GDM1 (cell line): ENCODE results near the gene CD9.
"Not testable (repeated sequence)": the region's sequence is repeated elsewhere in the genome, so short reads cannot be mapped to it uniquely, and the experiment has no call there.

Experiments used
- DNase-seq: peaks from one replicate; lab custom pipeline; 2025; lab: John Stamatoyannopoulos, UW

Gene CD9, protein sequence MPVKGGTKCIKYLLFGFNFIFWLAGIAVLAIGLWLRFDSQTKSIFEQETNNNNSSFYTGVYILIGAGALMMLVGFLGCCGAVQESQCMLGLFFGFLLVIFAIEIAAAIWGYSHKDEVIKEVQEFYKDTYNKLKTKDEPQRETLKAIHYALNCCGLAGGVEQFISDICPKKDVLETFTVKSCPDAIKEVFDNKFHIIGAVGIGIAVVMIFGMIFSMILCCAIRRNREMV

DNA sequence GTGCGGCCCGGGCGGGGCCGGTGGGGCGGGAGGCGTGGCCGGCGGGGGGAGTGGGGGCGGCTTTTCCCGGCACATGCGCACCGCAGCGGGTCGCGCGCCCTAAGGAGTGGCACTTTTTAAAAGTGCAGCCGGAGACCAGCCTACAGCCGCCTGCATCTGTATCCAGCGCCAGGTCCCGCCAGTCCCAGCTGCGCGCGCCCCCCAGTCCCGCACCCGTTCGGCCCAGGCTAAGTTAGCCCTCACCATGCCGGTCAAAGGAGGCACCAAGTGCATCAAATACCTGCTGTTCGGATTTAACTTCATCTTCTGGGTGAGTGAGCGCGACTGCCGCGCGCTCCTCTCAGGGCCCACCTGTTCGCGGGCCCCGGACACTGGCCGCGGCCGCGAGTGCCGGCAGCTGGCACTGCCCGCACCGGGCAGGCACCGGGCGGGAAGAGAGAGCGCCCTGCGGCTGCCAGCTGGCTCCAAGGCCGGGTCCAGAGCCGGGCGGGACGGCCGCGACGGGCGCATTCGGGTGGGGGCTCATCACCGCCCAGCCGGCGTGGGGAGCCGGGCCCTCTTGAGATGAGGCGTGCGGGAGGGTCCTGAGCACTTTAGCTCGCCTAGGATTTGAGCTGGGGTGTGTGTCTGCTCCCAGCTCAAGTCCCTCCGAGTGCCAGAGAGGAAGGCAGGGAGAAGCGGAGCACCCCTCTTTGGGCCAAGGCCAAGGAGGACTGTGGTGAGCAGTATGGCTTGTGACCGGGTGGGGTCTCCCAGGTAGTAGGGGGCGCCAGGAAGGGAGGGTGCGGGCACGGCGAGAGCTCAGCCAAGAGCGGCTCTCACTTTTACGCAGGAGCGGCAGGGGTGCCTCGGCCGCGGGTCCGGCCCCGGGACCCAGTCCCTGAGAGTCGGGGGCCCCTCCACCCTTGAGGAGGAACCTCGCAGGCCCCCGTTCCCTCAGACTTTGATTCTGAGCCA is at the start of gene CD9:
Gene CD9, plus strand, starts transcription at position 145 of the 957 bp plus-strand sequence. Its CDS starts 100 bp downstream, at position 245.
- peak; percentile 49 for DNase-seq

DNA sequence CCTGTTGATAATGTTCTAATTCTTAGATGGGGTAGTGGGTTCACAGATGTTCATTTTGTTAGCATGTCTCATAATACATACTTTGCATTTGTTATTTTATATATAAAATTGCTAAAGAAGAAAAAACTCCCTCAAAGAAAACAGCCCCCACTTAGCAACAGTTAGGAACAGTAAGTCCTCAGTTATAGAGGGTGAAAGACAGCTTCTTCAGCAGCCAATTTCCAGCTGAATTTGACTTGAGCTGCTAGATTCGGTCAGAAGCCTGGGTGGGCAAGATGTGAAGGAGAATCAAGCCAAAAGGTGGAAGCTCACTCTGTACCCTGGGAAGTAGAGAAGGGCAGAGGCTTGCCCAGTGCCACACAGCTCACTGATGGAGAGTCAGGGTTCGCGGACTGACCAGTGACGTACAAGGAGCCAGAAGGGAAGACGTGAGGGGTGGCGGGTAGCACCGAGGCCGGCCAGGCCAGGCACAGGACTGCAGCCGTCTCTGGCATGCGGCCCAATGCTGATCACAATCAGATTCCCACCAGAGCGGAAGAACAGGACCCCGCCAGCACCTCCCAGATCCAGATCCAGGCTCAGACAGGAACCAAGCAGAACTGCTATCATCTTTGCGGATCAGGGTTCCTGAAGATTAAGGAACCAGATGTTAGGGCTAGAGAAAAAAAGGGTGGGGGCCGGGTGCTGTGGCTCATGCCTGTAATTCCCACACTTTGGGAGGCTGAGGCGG is 45.3 kb upstream of the CD9 start:
- no peak for DNase-seq

DNA sequence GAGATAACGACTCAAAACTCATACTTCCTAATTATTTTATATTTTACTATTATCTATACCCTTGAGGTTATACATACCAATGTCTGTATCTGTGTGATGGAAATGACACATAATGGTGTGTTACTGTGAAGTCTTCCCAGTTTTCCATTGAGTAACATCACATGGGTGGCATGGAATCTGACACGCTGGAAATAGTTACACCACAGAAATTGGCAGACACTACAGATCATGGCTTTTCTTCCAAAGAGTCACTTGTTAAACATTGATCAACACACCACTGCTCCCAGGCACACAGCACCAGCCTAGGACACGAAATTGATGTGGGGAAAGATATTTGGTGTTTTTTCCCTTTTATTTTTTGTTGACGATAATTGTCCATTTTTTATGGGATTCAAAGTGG is 42.7 kb upstream of the CD9 start:
- DNase-seq: no peak

DNA sequence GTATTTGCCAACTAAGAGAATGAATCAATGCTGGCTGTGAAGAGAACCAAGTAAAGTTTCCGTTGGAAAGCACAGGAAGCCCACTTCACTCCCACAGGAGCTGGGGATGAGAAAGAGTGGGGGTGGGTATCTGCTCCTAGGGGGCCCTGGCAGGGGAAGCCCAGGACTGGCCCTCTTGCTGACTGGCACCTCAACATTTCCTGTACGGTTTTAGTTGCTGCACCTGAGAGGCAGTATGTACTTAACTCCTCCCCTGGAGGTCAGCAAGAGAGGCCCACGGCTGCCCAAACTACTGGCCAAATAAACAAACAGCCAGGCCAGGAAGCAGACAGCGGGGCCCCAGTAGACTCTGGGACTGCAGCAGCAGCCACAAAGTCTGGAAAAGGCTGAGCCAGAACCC is 41.9 kb upstream of the CD9 start:
- no peak for DNase-seq

DNA sequence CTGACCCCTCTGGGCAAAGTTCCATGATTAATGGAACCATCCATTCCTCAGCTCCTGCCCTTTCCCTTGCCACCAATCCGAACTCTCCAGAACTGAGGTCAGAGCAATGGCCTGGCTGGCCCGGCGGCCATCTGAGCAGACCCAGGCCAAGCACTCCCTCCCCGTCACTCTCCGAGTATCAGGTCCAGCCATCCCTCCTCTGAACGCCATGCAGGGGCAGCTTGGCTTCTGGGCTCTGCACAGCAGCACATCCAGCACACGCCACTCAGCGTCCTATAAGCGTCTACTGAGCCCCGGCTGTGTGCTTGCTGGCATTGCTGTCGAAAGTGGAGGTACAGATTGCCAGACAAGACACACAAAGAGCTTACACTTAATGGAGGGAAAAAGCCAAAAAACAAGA is 41.5 kb upstream of the CD9 start:
- DNase-seq: no peak

DNA sequence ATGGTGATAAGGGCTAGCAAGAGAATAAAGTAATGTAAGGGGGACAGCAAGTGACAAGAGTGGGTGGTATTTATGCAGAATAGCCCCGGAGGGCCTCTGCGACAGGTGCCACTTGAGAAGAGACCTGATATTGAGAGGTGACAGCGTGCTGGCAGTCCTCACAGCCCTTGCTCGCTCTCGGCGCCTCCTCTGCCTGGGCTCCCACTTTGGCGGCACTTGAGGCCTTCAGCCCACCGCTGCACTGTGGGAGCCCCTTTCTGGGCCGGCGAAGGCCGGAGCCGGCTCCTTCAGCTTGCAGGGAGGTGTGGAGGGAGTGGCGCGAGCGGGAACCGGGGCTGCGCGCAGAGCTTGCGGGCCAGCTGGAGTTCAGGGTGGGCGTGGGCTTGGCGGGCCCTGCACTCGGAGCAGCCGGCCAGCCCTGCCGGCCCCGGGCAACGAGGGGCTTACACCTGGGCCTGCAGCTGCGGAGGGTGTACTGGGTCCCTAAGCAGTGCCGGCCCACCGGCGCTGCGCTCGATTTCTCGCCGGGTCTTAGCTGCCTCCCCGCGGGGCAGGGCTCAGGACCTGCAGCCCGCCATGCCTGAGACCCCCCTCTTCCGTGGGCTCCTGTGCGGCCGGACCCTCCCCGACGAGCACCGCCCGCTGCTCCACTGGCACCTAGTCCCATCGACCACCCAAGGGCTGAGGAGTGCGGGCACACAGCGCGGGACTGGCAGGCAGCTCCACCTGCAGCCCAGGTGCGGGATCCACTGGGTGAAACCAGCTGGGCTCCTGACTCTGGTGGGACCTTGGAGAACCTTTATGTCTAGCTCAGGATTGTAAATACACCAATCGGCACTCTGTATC is 40.8 kb upstream of the CD9 start:
- DNase-seq: not testable (repeated sequence)

DNA sequence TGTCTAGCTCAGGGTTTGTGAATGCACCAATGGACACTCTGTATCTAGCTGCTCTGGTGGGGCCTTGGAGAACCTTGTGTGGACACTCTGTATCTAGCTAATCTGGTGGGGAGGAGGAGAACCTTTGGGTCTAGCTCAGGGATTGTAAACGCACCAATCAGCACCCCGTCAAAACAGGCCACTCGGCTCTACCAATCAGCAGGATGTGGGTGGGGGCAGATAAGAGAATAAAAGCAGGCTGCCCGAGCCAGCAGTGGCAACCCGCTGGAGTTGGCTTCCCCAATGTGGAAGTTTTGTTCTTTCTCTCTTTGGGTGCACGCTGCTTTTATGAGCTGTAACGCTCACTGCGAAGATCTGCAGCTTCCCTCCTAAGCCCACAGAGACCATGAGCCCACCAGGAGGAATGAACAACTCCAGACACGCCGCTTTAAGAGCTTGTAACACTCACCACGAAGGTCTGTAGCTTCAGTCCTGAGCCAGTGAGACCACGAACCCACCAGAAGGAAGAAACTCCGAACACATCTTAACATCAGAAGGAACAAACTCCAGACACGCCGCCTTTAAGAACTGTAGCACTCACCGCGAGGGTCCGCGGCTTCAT is 40.1 kb upstream of the CD9 start:
- DNase-seq: not testable (repeated sequence)

DNA sequence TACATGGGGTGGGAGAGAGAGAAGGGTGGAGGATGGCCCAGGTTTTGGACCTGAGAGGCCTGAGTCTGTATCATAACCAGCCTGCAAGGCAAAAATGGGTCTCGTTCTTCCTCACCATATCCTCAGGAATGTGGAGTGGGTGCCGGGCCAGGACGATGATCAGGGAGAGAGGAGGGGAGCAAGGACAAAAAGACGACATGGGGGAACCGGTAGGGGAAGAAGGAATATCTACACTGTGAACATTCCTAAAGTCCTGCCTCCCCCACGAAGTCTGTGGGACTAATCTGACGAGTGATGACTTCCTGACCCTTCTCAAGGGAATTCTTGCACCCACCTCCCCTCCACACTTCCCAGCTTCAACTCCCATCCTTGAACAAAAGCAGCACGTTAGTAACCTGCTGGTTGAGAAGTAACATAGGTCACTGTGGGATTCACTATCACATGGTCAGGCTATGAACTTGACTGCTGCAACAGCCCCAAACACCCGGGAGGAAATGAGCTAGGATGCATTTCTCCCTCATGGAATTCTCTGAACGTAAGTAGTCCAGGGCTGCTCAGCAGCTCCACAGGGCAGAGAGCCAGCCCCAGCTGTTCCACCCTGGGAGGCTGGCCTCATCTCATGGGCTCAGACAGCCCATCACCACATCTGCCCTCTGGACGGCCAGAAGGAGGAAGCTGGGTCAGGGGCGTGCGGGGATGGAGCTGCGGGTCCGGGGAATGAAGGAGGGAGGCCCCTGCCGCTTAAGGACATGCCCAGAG is 38.9 kb upstream of the CD9 start:
- no peak for DNase-seq

DNA sequence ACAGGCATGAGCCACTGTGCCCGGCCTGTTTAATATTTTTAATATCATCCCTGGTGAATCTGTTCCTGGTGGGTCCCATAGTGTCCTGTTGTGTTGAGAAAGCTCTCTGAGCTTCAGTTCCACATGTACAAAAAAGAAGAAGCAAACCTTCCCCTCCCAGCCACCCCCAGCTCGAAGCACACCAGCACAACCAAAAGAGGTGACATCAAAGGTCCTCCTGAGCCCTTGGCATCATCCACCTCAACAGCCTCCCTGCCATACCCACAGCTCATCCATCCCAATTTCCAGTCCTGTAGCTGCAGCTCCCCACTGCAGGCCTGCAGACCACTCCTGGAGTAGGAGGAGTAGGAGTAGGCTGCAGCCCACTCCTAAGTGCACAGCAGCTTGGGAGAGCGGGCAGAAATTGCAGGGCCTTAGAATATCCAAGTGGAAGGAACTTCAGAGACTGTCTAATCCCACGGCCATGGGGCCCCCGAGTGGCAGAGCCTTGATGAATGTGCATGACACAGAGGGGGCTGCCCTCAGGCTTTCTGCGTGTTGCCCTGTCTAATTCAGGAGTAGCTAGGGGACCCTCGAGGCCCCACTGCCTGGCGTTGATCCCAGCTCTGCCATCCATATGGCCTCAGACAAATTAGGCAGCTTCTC is 36.7 kb upstream of the CD9 start:
- no peak for DNase-seq

DNA sequence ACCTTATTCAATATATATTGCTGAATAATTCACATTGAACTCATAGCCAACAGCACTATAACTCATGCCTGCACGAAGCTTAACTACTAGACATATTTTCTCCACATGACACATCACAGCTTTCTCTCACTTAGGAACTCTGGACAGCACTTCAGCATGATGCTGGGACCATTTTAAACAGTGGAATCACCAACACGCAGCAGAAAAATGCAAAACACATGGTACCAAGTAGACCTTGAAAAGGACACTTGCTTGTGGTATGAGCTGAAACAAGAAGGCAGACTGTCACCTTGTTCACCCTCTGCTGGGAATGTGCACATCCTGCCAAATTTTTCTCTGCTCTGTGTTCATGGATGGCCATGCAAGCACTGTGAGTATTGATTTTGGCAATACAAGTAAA is 34.8 kb upstream of the CD9 start:
- DNase-seq: no peak

DNA sequence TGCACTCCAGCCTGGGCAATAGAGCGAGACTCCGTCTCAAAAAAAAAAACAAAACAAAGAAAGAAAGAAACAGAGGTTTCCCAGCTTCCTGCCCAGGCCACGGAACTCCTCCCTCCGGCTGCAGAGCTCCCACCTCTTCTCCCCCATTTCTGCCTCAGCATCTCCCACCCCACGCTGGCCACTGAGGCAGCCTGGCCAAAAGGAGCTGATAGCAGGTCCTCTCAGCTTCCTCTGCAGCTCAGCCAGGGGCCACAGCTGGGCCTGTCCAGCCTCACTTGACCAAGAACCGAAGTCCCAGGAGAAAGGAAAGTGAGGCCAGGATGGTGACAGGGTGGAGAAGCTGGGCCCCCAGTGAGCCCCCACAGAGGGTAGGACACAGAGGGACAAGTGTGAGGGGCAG is 33.4 kb upstream of the CD9 start:
- no peak for DNase-seq

DNA sequence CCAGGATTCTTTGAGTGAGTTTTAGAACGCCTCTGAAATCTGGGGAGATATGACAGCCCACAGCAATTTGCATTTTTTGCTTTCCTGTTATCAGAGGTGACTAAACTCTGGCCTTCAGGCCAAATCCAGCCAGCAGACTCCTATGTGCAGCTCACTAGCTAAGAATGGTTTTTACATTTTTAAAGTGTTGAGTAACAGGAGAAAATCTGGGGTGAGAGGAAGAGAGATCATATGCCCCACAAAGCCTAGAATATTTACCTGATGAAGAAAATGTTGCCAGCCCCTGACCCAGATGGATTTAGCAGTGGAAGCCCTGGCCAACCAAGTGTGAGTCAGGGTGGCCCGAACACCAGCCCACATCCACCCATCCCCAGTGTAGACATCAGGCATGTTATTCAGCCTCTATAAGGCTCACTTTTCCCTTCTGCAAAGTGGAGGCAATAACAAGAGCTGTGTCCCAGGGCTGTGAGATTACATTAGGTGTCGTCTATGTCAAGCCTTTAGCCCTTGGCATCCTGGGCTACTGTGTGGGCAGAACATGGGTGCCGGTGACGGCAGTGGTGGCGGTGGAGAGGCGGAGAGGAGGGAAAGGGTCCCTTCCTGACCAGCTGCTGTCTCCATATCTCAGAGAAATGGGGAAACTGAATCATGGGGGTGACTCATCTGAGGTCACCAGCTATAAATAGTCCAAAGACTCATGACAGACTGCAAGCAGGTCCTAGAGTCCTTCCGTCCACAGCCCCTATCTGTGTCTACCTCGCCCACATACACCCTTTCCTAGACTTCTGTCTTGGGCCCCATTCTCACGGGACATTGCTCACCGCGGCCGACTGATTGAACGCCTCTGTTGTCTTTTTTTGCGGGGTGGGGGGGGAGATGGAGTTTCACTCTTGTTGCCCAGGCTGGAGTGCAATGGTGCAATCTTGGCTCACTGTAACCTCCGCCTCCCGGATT is 32.6 kb upstream of the CD9 start:
- peak; percentile 74 for DNase-seq

DNA sequence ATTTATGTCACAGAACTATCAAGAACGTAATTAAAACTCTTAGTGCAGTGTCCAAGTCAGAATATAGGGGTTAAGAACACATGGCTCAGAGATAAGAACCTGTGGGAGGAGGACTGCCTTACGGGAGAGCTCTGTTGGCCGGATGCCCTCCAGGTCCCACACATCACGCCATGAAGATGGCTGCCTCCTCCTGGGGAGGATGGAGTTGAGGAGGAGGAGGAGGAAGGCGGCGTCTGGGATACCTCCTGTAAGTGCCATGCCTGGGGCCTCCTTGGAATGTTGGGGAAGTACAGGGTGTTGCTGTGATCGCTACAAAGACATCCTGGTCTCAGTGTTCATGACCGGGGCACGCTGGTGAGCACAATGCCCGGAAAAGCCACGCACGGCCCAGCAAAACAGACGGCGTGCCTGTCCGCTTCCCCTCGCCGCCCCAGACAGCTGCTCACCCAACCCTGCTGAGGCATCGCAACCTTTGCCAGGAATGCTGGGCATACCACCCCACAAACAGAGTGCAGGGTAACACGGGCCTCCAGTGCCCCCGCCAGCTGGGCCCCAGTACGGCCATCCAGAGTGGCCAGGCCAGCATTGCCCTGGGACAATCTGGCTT is 28.7 kb upstream of the CD9 start:
- DNase-seq: no peak

DNA sequence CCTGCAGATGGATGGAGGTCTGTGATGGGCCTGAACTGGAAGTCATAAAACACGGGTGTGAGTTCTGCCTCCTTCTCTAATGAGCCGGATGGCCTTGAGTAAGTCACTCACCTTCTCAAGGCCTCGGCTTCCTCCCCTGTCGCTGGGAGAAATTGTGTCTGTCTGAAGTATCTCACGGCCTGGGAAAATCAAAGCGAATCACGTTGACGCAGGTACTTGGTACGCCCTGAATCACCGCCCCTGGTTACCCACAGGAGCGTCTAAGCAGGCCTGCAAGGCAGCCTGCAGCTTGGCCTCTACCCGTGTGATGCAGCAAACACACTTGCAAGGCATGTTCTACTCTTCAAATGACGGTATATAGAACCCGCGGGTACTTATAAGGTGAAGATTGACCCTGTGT is 28.1 kb upstream of the CD9 start:
- DNase-seq: no peak

DNA sequence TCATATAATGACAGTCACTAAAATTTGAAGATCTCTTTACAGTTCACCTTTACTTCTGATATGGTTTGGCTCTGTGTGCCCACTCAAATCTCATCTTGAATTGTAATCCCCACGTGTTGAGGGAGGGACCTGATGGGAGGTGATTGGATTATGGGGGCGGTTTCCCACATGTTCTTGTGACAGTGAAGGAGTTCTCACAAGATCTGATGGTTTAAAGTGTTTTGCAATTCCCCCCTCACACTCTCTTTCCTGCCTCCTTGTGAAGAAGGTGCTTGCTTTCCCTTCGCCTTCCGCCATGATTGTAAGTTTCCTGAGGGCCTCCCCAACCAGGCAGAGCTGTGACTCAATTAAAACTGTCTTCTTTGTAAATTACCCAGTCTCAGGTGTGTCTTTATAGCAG is 27.3 kb upstream of the CD9 start:
- no peak for DNase-seq

DNA sequence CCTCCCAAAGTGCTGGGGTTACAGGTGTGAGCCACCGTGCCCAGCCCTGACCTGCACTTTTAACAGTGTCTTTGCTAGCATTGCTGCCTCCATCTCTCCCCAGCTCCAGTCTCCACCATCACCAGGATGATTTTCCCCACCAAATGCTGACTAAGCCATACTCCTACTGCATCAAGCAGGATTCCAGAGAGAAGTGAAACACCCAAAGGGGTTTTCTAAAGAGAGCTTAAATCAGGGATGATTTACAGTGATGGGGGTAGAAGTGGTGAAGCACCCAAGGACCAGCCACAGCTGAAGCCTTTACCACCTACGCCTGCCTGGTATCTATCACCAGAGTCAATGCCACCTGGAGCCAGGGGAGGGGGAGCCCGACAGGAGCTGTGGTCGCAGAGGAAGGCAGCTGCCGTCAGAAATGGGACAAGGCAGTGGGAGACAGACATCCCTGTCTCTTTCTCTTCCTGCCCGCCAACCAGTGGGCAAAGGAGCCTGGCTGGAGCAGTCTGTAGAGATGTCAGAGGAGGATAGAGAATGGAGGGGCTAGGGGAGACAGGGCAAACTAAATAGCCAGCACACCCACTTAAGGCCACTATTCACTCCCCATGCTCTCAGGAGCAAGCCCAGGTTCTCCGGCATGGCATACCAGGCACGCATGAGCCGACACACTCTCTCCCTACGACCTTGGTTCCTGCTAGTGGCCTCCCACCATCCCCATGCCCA is 22.4 kb upstream of the CD9 start:
- no peak for DNase-seq

DNA sequence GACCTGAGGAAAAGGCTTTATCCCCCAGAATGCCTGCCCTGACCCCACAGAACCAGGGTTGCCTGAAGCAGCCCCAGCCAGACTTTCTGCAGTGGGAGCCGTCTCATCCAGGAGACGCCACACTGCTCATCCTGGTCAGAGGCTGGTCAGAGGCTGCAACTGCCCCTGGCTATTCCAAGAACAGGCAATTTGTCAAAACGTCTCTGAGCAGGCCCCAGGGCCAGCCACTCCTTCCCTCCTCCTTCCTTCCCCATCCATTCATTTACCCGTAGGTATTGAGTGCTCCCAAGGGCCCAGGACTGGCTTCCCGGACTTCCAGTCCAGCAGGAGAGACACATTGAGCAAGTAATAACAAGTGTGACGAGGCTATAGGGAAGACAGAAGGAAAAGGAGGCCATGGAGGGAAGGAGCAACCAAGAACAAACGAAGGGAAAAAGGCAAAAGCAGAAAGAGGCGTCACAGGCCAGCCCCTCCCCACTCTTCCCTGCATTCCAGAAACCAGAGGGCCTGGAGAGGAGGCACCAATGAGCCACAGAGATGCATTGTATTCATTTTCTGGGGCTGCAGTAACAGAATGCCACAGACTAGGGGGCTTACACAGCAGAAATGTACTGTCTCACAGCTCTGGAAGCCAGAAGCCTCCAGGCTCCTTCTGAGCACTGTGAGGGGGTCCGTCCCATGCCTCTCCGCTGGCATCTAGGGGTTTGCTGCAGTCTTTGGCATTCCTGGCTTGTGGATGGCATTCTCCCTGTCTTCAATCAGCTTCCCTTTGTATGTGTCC is 21.0 kb upstream of the CD9 start:
- no peak for DNase-seq
